MCF 10A (cell line): Measurements from ENCODE around the gene TMEM198. TPM values are rescaled to one million over a fixed set of nuclear protein-coding genes. Genes with fewer than 3 reads are reported as not detected.

Experiments
- BruUV-seq: library from RNA; stranded (reverse); fragments of 400-500 nt; replicated peaks from 2 replicates; lab custom pipeline; 2021; lab: Mats Ljungman, UMichigan
- CTCF ChIA-PET: fragments of 300-600 bp; sonication (Branson Sonifier 250); formaldehyde crosslinking; extraction: SDS; loops from one replicate; lab custom pipeline; 2021; ENCODE audit warnings: antibody characterized with exemption, inconsistent platforms; lab: Yijun Ruan, JAX
- POLR2A ChIA-PET: fragments of 300-600, 350-650 bp; sonication (Branson Sonifier 250); formaldehyde crosslinking; extraction: SDS; loops from one replicate; lab custom pipeline; 2020; ENCODE audit warnings: antibody characterized with exemption, inconsistent platforms; lab: Yijun Ruan, JAX
- DNase-seq: peaks from one replicate; pipeline ENCODE4 v3.0.0-alpha.2; 2018; ENCODE audit not compliant: unreplicated experiment
- H3K27ac Mint-ChIP-seq: one replicate; pipeline ENCODE4 v1.8.0; 2022; ENCODE audit warnings: mild to moderate bottlenecking, low read depth, mixed read lengths; ENCODE audit not compliant: unreplicated experiment
- H3K27me3 Mint-ChIP-seq: one replicate; pipeline ENCODE4 v1.8.0; 2022; ENCODE audit warnings: mixed read lengths; ENCODE audit not compliant: insufficient read depth, unreplicated experiment
- H3K36me3 Mint-ChIP-seq: one replicate; pipeline ENCODE4 v1.8.0; 2022; ENCODE audit warnings: mild to moderate bottlenecking, moderate library complexity, mixed read lengths; ENCODE audit not compliant: insufficient read depth, unreplicated experiment
- H3K4me1 Mint-ChIP-seq: one replicate; pipeline ENCODE4 v1.8.0; 2022; ENCODE audit warnings: mixed read lengths; ENCODE audit not compliant: insufficient read depth, unreplicated experiment
- H3K4me3 Mint-ChIP-seq: one replicate; pipeline ENCODE4 v1.8.0; 2022; ENCODE audit warnings: mild to moderate bottlenecking, moderate library complexity, mixed read lengths; ENCODE audit not compliant: unreplicated experiment
- H3K9me3 Mint-ChIP-seq: one replicate; pipeline ENCODE4 v1.8.0; 2022; ENCODE audit warnings: mixed read lengths; ENCODE audit not compliant: unreplicated experiment
- intact Hi-C: fragments of 100-400 bp; cut with micrococcal nuclease; formaldehyde crosslinking; loops from 2 replicates; pipeline ENCODE4 v1.14.1; 2022
- total RNA-seq: library from RNA; stranded (reverse); gene quantifications from 2 replicates; pipeline ENCODE4 v1.2.3, GENCODE V29; 2022
- TF ChIP-seq, protein P1 (sequence below): fragments of 200-600 bp; IDR thresholded peaks from one replicate; pipeline ENCODE4 v1.8.0; 2022; ENCODE audit warnings: antibody characterized with exemption, mild to moderate bottlenecking; ENCODE audit not compliant: unreplicated experiment

TMEM198 gene
- total RNA-seq, 1 experiment from 2014 or later, result 6.3 TPM

DNA sequence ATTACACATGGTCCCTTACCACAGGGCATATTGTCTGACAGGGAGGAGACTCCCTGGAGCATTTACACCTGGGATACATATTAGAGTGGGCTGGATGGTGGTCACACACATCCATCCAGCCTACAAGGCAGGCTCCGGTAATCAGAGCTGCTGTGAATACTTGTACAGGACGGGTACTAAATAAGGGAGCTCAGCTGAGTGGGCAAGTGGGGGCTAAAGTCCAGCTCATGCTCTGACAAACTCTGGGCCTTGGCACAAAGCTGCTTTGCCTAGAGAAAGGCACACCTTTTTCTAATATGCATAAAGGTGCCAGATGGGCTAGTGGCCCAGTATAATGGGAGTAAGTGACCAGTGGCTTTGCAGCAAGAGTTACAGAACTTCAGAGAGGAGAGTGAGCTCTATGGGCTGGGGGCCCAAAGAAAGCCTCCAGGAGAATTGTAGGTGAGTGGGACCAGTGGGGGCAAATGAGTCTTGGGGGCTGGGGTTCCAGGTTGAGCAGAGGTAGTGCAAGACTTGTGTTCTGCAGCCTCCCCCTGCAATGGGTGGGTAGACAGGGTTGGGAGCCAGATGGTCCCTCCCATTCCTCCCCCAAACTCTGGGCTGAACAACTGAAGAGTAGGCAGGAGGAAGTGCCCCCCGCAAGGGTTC is 1.6 kb downstream of the TMEM198 start:
- Mint-ChIP-seq H3K4me1 (peaks cover 12% of the 10 kb centered on the region), H3K36me3 (peaks cover 10% of the 10 kb centered on the region), H3K9me3 (no peaks in the 10 kb centered on the region), H3K4me3 (no peak overlapping the region), H3K27me3 (no peaks in the 10 kb centered on the region), H3K27ac (no peak overlapping the region)
- ChIA-PET POLR2A (interaction anchor here (0.7 to 4.2 kb wide), 3 partner anchors 48 to 144 kb away, joined by 3 to 55 read pairs (median 38); no protein-coding TSS in a partner anchor), CTCF (interaction anchor here (0.7 to 3.0 kb wide), 4 partner anchors 14 to 159 kb away, joined by 3 to 22 read pairs (median 4); no protein-coding TSS in a partner anchor)
- TF ChIP-seq, protein P1, sequence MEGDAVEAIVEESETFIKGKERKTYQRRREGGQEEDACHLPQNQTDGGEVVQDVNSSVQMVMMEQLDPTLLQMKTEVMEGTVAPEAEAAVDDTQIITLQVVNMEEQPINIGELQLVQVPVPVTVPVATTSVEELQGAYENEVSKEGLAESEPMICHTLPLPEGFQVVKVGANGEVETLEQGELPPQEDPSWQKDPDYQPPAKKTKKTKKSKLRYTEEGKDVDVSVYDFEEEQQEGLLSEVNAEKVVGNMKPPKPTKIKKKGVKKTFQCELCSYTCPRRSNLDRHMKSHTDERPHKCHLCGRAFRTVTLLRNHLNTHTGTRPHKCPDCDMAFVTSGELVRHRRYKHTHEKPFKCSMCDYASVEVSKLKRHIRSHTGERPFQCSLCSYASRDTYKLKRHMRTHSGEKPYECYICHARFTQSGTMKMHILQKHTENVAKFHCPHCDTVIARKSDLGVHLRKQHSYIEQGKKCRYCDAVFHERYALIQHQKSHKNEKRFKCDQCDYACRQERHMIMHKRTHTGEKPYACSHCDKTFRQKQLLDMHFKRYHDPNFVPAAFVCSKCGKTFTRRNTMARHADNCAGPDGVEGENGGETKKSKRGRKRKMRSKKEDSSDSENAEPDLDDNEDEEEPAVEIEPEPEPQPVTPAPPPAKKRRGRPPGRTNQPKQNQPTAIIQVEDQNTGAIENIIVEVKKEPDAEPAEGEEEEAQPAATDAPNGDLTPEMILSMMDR, result no peak
- intact Hi-C loops, result no loop called here
- no peak for DNase-seq
- BruUV-seq, result no TSS peak

- H3K27ac Mint-ChIP-seq, result no peak overlapping the region
- peaks cover 15% of the 10 kb centered on the region for H3K4me1 Mint-ChIP-seq
- no peak overlapping the region for H3K4me3 Mint-ChIP-seq
- H3K36me3 Mint-ChIP-seq, result peaks cover 8% of the 10 kb centered on the region
- ChIA-PET CTCF (interaction anchor here (1.0 to 2.0 kb wide), 2 partner anchors 15 to 16 kb away, joined by 4 read pairs; no protein-coding TSS in a partner anchor), POLR2A (no interaction called here)
- TF ChIP-seq, protein P1, result no peak
- BruUV-seq, result no TSS peak
- no peaks in the 10 kb centered on the region for H3K9me3 Mint-ChIP-seq
- H3K27me3 Mint-ChIP-seq, result no peaks in the 10 kb centered on the region
- intact Hi-C loops, result no loop called here
- no peak for DNase-seq
Measured at GRCh38 chr2:219545943-219546352, 2.1 kb downstream of the TMEM198 start.

GRCh38 chr2:219547621-219548020 is 3.8 kb downstream of the TMEM198 start:
- H3K9me3 Mint-ChIP-seq, result no peaks in the 10 kb centered on the region
- H3K4me3 Mint-ChIP-seq, result no peak overlapping the region
- intact Hi-C loops, result no loop called here
- ChIA-PET POLR2A (no interaction called here), CTCF (interaction anchor here (0.6 to 3.0 kb wide), 3 partner anchors 12 to 1391 kb away, joined by 3 to 21 read pairs (median 3); no protein-coding TSS in a partner anchor)
- TF ChIP-seq, protein P1, result no peak
- H3K27ac Mint-ChIP-seq, result no peak overlapping the region
- H3K36me3 Mint-ChIP-seq, result no peaks in the 10 kb centered on the region
- BruUV-seq, result no TSS peak
- DNase-seq, result no peak
- H3K4me1 Mint-ChIP-seq, result peaks cover 12% of the 10 kb centered on the region
- H3K27me3 Mint-ChIP-seq, result no peaks in the 10 kb centered on the region

DNA sequence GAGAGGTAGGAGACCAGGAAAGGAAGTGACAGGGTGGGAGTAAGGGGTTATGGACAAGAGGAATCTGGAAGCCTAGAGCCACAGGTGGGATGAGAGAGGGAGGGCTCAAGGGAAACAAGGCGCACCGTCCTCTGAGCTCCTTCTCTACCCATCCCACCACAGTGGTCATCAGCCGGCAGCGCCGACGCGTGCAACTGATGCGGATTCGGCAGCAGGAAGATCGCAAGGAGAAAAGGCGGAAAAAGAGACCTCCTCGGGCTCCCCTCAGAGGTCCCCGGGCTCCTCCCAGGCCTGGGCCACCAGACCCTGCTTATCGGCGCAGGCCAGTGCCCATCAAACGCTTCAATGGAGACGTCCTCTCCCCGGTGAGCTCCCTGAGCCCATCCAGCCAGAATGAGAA is 5.2 kb downstream of the TMEM198 start:
- TF ChIP-seq, protein P1, result no peak
- Mint-ChIP-seq H3K9me3 (no peaks in the 10 kb centered on the region), H3K4me1 (peaks cover 12% of the 10 kb centered on the region), H3K27ac (no peak overlapping the region), H3K27me3 (no peaks in the 10 kb centered on the region), H3K36me3 (no peaks in the 10 kb centered on the region), H3K4me3 (no peak overlapping the region)
- CTCF ChIA-PET, result interaction anchor here (0.5 to 3.0 kb wide), 6 partner anchors 8 to 408 kb away, joined by 3 to 21 read pairs (median 7); no protein-coding TSS in a partner anchor
- intact Hi-C loops, result no loop called here
- no TSS peak for BruUV-seq
- no peak for DNase-seq
- POLR2A ChIA-PET, result interaction anchor here (0.7 to 0.9 kb wide), 2 partner anchors 50 to 87 kb away, joined by 3 to 4 read pairs; partner anchors contain the start of gene GMPPA
